ENCODE measurements around the gene KCNK10.

- no peak for TF ChIP-seq EZH2phosphoT487 (IDR thresholded peaks at IDR 0.05; ENCODE audit: insufficient read depth, low read depth)
- no peak for TF ChIP-seq EZH2 (IDR thresholded peaks at IDR 0.05; ENCODE audit: insufficient read depth, poor library complexity, severe bottlenecking)
Measured at GRCh38 chr14:88208858-88209257, 114.2 kb downstream of the KCNK10 start.

Measured in GM23248 (cell line).